HCT116 (cell line): Measurements from ENCODE around the gene KIAA1755. TPM values are rescaled to one million over a fixed set of nuclear protein-coding genes. Genes with fewer than 3 reads are reported as not detected.
A peak's percentile ranks its signal among the peaks of the same experiment; 100 is the strongest.

Experiments used
- ATAC-seq: fragments of 200-7000 bp; cut with Tn5 transposase; 2 replicates; pipeline ENCODE4 v1.9.1; 2020; ENCODE audit warnings: mild to moderate bottlenecking, moderate library complexity
- BruUV-seq: library from RNA; stranded (reverse); fragments of 400-500 nt; replicated peaks from 2 replicates; lab custom pipeline; 2021; lab: Mats Ljungman, UMichigan
- CTCF ChIA-PET: fragments of 300-600 bp; sonication (Branson Sonifier 250); formaldehyde crosslinking; loops from one replicate; lab custom pipeline; 2021; ENCODE audit warnings: antibody characterized with exemption; lab: Charles Lee
- POLR2A ChIA-PET: fragments of 300-600, 350-600 bp; sonication (Branson Sonifier 250); formaldehyde crosslinking; loops from one replicate; lab custom pipeline; 2021; ENCODE audit warnings: antibody characterized with exemption; lab: Charles Lee
- RAD21 ChIA-PET, 2 experiments: fragments of 300-600 bp; sonication (Branson Sonifier 250); formaldehyde crosslinking; loops; one replicate each; lab custom pipeline; 2023; ENCODE audit warnings: low total read pairs in 2 of 2; ENCODE audit not compliant: uncharacterized antibody in 2 of 2, unreplicated experiment in 2 of 2, low non-redundant PET in 1 of 2; lab: Charles Lee
- DNase-seq: peaks from one replicate; pipeline ENCODE4 v3.0.0-alpha.2; 2010; ENCODE audit warnings: low read depth, low spot score
- H2AFZ ChIP-seq: fragments of 200-600 bp; shearing (Covaris generic), sonication (generic); 2 replicates; pipeline ENCODE4 v1.6.1; 2017; ENCODE audit warnings: low read depth, mixed run types, mixed read lengths, antibody characterized with exemption, low read length; ENCODE audit not compliant: poor library complexity, severe bottlenecking
- H3K27ac ChIP-seq: 2 replicates; pipeline ENCODE4 v1.5.1; 2012; ENCODE audit warnings: low read depth, low read length
- H3K27me3 ChIP-seq: fragments of 200-600 bp; sonication (generic); 2 replicates; pipeline ENCODE4 v1.6.1; 2016; ENCODE audit warnings: mixed run types, low read length, mixed read lengths; ENCODE audit not compliant: insufficient read depth
- H3K36me3 ChIP-seq, 2 experiments: fragments of 200-500 bp in 1 of 2; fragments of 200-600 bp in 1 of 2; sonication (Bioruptor generic) in 1 of 2; sonication (generic) in 1 of 2; 2 replicates each; pipeline versions ENCODE4 v1.5.1 to v1.6.1; 2014 to 2016; ENCODE audit warnings: low read length in 2 of 2, inconsistent platforms in 1 of 2, mixed read lengths in 1 of 2, mixed run types in 1 of 2; ENCODE audit not compliant: insufficient read depth in 2 of 2, control insufficient read depth in 1 of 2
- H3K4me1 ChIP-seq, 2 experiments: fragments of 200-600 bp in 1 of 2; sonication (generic) in 1 of 2; 2 replicates each; pipeline versions ENCODE4 v1.5.1 to v1.6.1; 2012 to 2017; ENCODE audit warnings: low read length in 2 of 2, inconsistent platforms in 1 of 2, mild to moderate bottlenecking in 1 of 2, mixed read lengths in 1 of 2, mixed run types in 1 of 2, moderate library complexity in 1 of 2; ENCODE audit not compliant: insufficient read depth in 2 of 2, control insufficient read depth in 1 of 2
- H3K4me2 ChIP-seq: fragments of 200-600 bp; sonication (generic); 2 replicates; pipeline ENCODE4 v1.6.1; 2017; ENCODE audit warnings: mixed run types, low read length, mixed read lengths
- H3K4me3 ChIP-seq, 2 experiments: fragments of 200-600 bp in 1 of 2; sonication (generic) in 1 of 2; replicated peaks in 1 of 2; 2 replicates each; pipeline ENCODE4 v1.5.1; 2011 to 2016; ENCODE audit warnings: low read length in 2 of 2, control low read depth in 1 of 2, low read depth in 1 of 2, mild to moderate bottlenecking in 1 of 2, mixed read lengths in 1 of 2, mixed run types in 1 of 2
- H3K79me2 ChIP-seq: fragments of 200-600 bp; sonication (generic); 2 replicates; pipeline ENCODE4 v1.6.1; 2017; ENCODE audit warnings: mild to moderate bottlenecking, mixed run types, low read length, moderate library complexity, mixed read lengths; ENCODE audit not compliant: insufficient read depth
- H3K9ac ChIP-seq: fragments of 200-600 bp; sonication (generic); 2 replicates; pipeline ENCODE4 v1.6.1; 2016; ENCODE audit warnings: low read length, mixed read lengths
- H3K9me2 ChIP-seq: fragments of 200-600 bp; sonication (generic), shearing (Covaris generic); 2 replicates; pipeline ENCODE4 v1.6.1; 2017; ENCODE audit warnings: mixed run types, mild to moderate bottlenecking, moderate library complexity; ENCODE audit not compliant: insufficient read depth
- H3K9me3 ChIP-seq, 2 experiments: fragments of 200-500 bp in 1 of 2; fragments of 200-600 bp in 1 of 2; sonication (Bioruptor generic) in 1 of 2; sonication (generic) in 1 of 2; 2 replicates each; pipeline ENCODE4 v1.6.1; 2014 to 2017; ENCODE audit warnings: low read length in 2 of 2, mixed read lengths in 2 of 2, inconsistent platforms in 1 of 2, low read depth in 1 of 2, mild to moderate bottlenecking in 1 of 2, mixed run types in 1 of 2, moderate library complexity in 1 of 2; ENCODE audit not compliant: control insufficient read depth in 1 of 2, insufficient read depth in 1 of 2
- H4K20me1 ChIP-seq: fragments of 200-600 bp; sonication (generic), shearing (Covaris generic); 2 replicates; pipeline ENCODE4 v1.6.1; 2017; ENCODE audit warnings: mixed run types, mild to moderate bottlenecking, moderate library complexity; ENCODE audit not compliant: insufficient read depth
- CEBPB ChIP-seq: IDR thresholded peaks from 2 replicates; pipeline ENCODE4 v1.6.1; 2012; ENCODE audit warnings: low read depth
- EGR1 ChIP-seq: IDR thresholded peaks from 2 replicates; pipeline ENCODE4 v1.6.1; 2012; ENCODE audit warnings: low read depth
- JUND ChIP-seq: IDR thresholded peaks from 2 replicates; pipeline ENCODE4 v1.6.1; 2012
- POLR2A ChIP-seq: IDR thresholded peaks from 2 replicates; pipeline ENCODE4 v1.7.0; 2011; ENCODE audit warnings: borderline replicate concordance; ENCODE audit not compliant: insufficient read depth, insufficient read length; ENCODE audit errors: extremely low read depth
- RAD21 ChIP-seq: IDR thresholded peaks from 2 replicates; pipeline ENCODE4 v1.6.1; 2012; ENCODE audit warnings: low read depth, mild to moderate bottlenecking
- SP1 ChIP-seq: IDR thresholded peaks from 2 replicates; pipeline ENCODE4 v1.6.1; 2012; ENCODE audit warnings: low read depth
- SRF ChIP-seq: IDR thresholded peaks from 2 replicates; pipeline ENCODE4 v1.6.1; 2012; ENCODE audit warnings: low read depth
- ZFX ChIP-seq: fragments of 450-650 bp; IDR thresholded peaks from 2 replicates; pipeline ENCODE4 v1.6.1; 2017
- ZNF274 ChIP-seq: fragments of 200-500 bp; sonication (Bioruptor generic); IDR thresholded peaks from 2 replicates; pipeline ENCODE4 v1.6.1; 2014; ENCODE audit warnings: mild to moderate bottlenecking, low read depth, low read length, inconsistent platforms
- intact Hi-C: fragments of 100-400 bp; cut with micrococcal nuclease; formaldehyde crosslinking; loops from 2 replicates; pipeline ENCODE4 v1.10.0; 2022
- total RNA-seq: library from RNA; stranded (reverse); gene quantifications from one replicate; pipeline ENCODE4 v1.2.1, GENCODE V29; 2021; ENCODE audit not compliant: unreplicated experiment
- TF ChIP-seq, protein P1 (sequence below): IDR thresholded peaks from 2 replicates; pipeline ENCODE4 v1.6.1; 2012; ENCODE audit warnings: low read depth
- TF ChIP-seq, protein P2 (sequence below): IDR thresholded peaks from 2 replicates; pipeline ENCODE4 v1.6.1; 2012
- TF ChIP-seq, protein P3 (sequence below): IDR thresholded peaks from 2 replicates; pipeline ENCODE4 v1.6.1; 2011; ENCODE audit warnings: mild to moderate bottlenecking, low read length, moderate library complexity; ENCODE audit not compliant: insufficient replicate concordance; ENCODE audit errors: extremely low read depth
- TF ChIP-seq, protein P4 (sequence below): IDR thresholded peaks from 2 replicates; pipeline ENCODE4 v1.6.1; 2012

Gene KIAA1755
- total RNA-seq, 1 experiment from 2014 or later = not detected

DNA sequence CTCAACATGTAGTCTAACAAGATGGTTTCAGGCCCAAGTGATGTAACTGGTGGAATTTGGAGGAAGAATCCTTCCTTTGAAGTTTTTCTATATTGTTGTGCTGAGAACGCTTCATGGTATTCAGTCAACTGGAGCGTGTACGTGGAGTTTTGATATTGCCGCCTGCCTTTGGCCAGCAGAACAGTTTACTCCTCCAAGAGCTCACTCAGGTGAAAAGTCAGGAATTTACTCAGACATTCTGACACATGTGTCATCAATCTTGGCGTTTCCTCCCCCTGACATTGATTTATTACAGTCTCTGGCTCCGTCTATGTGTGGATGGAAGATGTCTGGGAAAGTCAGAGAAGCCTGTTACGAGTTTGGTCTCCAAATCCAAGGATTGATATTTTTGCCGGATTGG, 76.4 kb downstream of the KIAA1755 start:
- ChIA-PET CTCF (no interaction called here), POLR2A (no interaction called here), RAD21 (no interaction called here)
- no peaks in the 10 kb centered on the region for H3K27me3 ChIP-seq
- H3K4me3 ChIP-seq = 0 out of 4 replicates have a peak overlapping the region, but pooled peaks of 1 of the 2 experiments have one; percentile 1
- no peak overlapping the region for H3K27ac ChIP-seq
- ATAC-seq (peak; percentile 64), DNase-seq (no peak)
- H2AFZ ChIP-seq = peak overlapping the region; percentile 49
- no peaks in the 10 kb centered on the region for H3K36me3 ChIP-seq
- H3K79me2 ChIP-seq = no peaks in the 10 kb centered on the region
- TF ChIP-seq, protein P1, sequence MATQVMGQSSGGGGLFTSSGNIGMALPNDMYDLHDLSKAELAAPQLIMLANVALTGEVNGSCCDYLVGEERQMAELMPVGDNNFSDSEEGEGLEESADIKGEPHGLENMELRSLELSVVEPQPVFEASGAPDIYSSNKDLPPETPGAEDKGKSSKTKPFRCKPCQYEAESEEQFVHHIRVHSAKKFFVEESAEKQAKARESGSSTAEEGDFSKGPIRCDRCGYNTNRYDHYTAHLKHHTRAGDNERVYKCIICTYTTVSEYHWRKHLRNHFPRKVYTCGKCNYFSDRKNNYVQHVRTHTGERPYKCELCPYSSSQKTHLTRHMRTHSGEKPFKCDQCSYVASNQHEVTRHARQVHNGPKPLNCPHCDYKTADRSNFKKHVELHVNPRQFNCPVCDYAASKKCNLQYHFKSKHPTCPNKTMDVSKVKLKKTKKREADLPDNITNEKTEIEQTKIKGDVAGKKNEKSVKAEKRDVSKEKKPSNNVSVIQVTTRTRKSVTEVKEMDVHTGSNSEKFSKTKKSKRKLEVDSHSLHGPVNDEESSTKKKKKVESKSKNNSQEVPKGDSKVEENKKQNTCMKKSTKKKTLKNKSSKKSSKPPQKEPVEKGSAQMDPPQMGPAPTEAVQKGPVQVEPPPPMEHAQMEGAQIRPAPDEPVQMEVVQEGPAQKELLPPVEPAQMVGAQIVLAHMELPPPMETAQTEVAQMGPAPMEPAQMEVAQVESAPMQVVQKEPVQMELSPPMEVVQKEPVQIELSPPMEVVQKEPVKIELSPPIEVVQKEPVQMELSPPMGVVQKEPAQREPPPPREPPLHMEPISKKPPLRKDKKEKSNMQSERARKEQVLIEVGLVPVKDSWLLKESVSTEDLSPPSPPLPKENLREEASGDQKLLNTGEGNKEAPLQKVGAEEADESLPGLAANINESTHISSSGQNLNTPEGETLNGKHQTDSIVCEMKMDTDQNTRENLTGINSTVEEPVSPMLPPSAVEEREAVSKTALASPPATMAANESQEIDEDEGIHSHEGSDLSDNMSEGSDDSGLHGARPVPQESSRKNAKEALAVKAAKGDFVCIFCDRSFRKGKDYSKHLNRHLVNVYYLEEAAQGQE = no peak
- TF ChIP-seq RAD21 (no peak), EGR1 (no peak), ZNF274 (no peak), CEBPB (no peak), POLR2A (no peak), SP1 (0 out of 2 replicates have a peak, but pooled peaks have one; percentile 26), JUND (no peak), SRF (no peak), ZFX (no peak)
- TF ChIP-seq, protein P2, sequence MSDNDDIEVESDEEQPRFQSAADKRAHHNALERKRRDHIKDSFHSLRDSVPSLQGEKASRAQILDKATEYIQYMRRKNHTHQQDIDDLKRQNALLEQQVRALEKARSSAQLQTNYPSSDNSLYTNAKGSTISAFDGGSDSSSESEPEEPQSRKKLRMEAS = peak; percentile 29; the same call in 1 of the 2 replicates
- TF ChIP-seq, protein P3, sequence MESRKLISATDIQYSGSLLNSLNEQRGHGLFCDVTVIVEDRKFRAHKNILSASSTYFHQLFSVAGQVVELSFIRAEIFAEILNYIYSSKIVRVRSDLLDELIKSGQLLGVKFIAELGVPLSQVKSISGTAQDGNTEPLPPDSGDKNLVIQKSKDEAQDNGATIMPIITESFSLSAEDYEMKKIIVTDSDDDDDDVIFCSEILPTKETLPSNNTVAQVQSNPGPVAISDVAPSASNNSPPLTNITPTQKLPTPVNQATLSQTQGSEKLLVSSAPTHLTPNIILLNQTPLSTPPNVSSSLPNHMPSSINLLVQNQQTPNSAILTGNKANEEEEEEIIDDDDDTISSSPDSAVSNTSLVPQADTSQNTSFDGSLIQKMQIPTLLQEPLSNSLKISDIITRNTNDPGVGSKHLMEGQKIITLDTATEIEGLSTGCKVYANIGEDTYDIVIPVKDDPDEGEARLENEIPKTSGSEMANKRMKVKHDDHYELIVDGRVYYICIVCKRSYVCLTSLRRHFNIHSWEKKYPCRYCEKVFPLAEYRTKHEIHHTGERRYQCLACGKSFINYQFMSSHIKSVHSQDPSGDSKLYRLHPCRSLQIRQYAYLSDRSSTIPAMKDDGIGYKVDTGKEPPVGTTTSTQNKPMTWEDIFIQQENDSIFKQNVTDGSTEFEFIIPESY = no peak
- TF ChIP-seq, protein P4, sequence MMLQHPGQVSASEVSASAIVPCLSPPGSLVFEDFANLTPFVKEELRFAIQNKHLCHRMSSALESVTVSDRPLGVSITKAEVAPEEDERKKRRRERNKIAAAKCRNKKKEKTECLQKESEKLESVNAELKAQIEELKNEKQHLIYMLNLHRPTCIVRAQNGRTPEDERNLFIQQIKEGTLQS = no peak
- H3K9me2 ChIP-seq = no peaks in the 10 kb centered on the region
- H3K9ac ChIP-seq = no peak overlapping the region
- H4K20me1 ChIP-seq = no peaks in the 10 kb centered on the region
- no peaks in the 10 kb centered on the region for H3K9me3 ChIP-seq
- intact Hi-C loops = no loop called here
- peak overlapping the region; percentile 55 for H3K4me2 ChIP-seq
- BruUV-seq = no TSS peak
- H3K4me1 ChIP-seq = peaks cover 17 to 59% of the 10 kb centered on the region in 2 experiments
